GM03348 (cell line): ENCODE data around the gene CDK5RAP3.
"Not testable (repeated sequence)": the region's sequence is repeated elsewhere in the genome, so short reads cannot be mapped to it uniquely, and the experiment has no call there.

Experiments used
- DNase-seq: peaks from one replicate; pipeline ENCODE4 v3.0.0; 2012; ENCODE audit warnings: low spot score

The CDK5RAP3 gene

GRCh38 chr17:47998044-47998443 lies 27.1 kb downstream of the CDK5RAP3 start:
- no peak for DNase-seq

- DNase-seq: peak; percentile 15
These were observed 28.7 kb downstream of the CDK5RAP3 start for GRCh38 chr17:47999582-47999981.

- DNase-seq: no peak
These were observed 30.3 kb downstream of the CDK5RAP3 start for GRCh38 chr17:48001197-48001596.

- not testable (repeated sequence) for DNase-seq
These were observed 30.7 kb downstream of the CDK5RAP3 start for GRCh38 chr17:48001657-48002056.

- DNase-seq: peak; percentile 66
These were observed 31.5 kb downstream of the CDK5RAP3 start for GRCh38 chr17:48002266-48002915.

GRCh38 chr17:48002916-48003416 lies 32.1 kb downstream of the CDK5RAP3 start:
- no peak for DNase-seq

- DNase-seq: no peak
These were observed 32.7 kb downstream of the CDK5RAP3 start for GRCh38 chr17:48003417-48004151.

GRCh38 chr17:48004983-48005382 lies 34.1 kb downstream of the CDK5RAP3 start:
- no peak for DNase-seq

- no peak for DNase-seq
These were observed 36.2 kb downstream of the CDK5RAP3 start for GRCh38 chr17:48006936-48007709.

- no peak for DNase-seq
These were observed 39.3 kb downstream of the CDK5RAP3 start for GRCh38 chr17:48010193-48010592.

- peak; percentile 66 for DNase-seq
These were observed 40.7 kb downstream of the CDK5RAP3 start for GRCh38 chr17:48011405-48012150.

GRCh38 chr17:48012151-48012520 lies 41.2 kb downstream of the CDK5RAP3 start:
- peak; percentile 77 for DNase-seq

GRCh38 chr17:48012654-48013053 lies 41.7 kb downstream of the CDK5RAP3 start:
- no peak for DNase-seq

- no peak for DNase-seq
These were observed 43.1 kb downstream of the CDK5RAP3 start for GRCh38 chr17:48013876-48014594.

GRCh38 chr17:48014595-48015111 lies 43.7 kb downstream of the CDK5RAP3 start:
- no peak for DNase-seq

- DNase-seq: no peak
These were observed 45.2 kb downstream of the CDK5RAP3 start for GRCh38 chr17:48016112-48016511.

GRCh38 chr17:48017817-48018158 lies 46.9 kb downstream of the CDK5RAP3 start:
- DNase-seq: not testable (repeated sequence)

GRCh38 chr17:48021934-48022333 lies 51.0 kb downstream of the CDK5RAP3 start:
- DNase-seq: no peak

- DNase-seq: no peak
These were observed 52.0 kb downstream of the CDK5RAP3 start for GRCh38 chr17:48022901-48023300.

GRCh38 chr17:48023400-48024148 lies 52.7 kb downstream of the CDK5RAP3 start:
- DNase-seq: peak; percentile 83
